Measurements from ENCODE around the gene FAXDC2.

DNA sequence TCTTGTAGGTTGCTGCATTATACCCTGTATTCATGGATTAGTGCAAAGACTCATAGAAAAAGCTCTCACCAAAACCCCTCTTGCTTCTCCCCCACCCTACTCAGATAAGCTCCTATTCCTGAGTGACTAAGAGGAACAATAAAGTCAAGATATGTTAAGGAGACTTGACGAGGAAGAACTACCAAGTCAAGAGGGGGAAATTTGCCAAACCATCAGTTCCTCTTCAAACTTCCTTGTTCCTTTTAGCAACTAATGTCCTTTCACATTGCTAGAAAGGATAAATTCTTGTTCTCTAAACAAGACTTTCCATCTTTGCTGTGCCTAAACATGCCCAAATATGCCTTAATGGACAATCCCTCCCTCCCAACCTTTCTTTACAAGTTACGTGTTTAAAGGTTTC is 35.0 kb upstream of the FAXDC2 start:
- TF ChIP-seq POLR2A (IDR thresholded peaks at IDR 0.05), result no peak
- TF ChIP-seq, protein P1, sequence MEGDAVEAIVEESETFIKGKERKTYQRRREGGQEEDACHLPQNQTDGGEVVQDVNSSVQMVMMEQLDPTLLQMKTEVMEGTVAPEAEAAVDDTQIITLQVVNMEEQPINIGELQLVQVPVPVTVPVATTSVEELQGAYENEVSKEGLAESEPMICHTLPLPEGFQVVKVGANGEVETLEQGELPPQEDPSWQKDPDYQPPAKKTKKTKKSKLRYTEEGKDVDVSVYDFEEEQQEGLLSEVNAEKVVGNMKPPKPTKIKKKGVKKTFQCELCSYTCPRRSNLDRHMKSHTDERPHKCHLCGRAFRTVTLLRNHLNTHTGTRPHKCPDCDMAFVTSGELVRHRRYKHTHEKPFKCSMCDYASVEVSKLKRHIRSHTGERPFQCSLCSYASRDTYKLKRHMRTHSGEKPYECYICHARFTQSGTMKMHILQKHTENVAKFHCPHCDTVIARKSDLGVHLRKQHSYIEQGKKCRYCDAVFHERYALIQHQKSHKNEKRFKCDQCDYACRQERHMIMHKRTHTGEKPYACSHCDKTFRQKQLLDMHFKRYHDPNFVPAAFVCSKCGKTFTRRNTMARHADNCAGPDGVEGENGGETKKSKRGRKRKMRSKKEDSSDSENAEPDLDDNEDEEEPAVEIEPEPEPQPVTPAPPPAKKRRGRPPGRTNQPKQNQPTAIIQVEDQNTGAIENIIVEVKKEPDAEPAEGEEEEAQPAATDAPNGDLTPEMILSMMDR (IDR thresholded peaks at IDR 0.05), result no peak
